A673 (cell line): Measurements from ENCODE around the gene ATP6V1G3. TPM values are rescaled to one million over a fixed set of nuclear protein-coding genes. Genes with fewer than 3 reads are reported as not detected.

Source experiments
- BruUV-seq: library from RNA; stranded (reverse); fragments of 400-500 nt; replicated peaks from 2 replicates; lab custom pipeline; 2021; lab: Mats Ljungman, UMichigan
- CTCF ChIA-PET: fragments of 300-600 bp; sonication (Branson Sonifier 250); formaldehyde crosslinking; loops from one replicate; lab custom pipeline; 2022; ENCODE audit warnings: antibody characterized with exemption; lab: Charles Lee
- POLR2A ChIA-PET: fragments of 300-600 bp; sonication (Branson Sonifier 250); formaldehyde crosslinking; loops from one replicate; lab custom pipeline; 2022; ENCODE audit warnings: antibody characterized with exemption; ENCODE audit not compliant: low non-redundant PET; lab: Charles Lee
- DNase-seq: peaks from one replicate; pipeline ENCODE4 v3.0.0-alpha.2; 2015; ENCODE audit warnings: low spot score
- H3K27ac ChIP-seq: fragments of 200-600 bp; sonication (generic); 2 replicates; pipeline ENCODE4 v1.5.1; 2016; ENCODE audit warnings: mixed run types, low read depth, mild to moderate bottlenecking, mixed read lengths, antibody characterized with exemption, low read length; ENCODE audit not compliant: poor library complexity, severe bottlenecking
- H3K27me3 ChIP-seq: fragments of 200-600 bp; sonication (generic); replicated peaks from 2 replicates; pipeline ENCODE4 v1.6.1; 2017; ENCODE audit warnings: mixed run types, low read depth, mild to moderate bottlenecking, mixed read lengths, antibody characterized with exemption, low read length; ENCODE audit not compliant: insufficient read depth, poor library complexity
- H3K36me3 ChIP-seq: fragments of 200-600 bp; sonication (generic); 2 replicates; pipeline ENCODE4 v1.6.1; 2016; ENCODE audit warnings: mixed run types, mild to moderate bottlenecking, mixed read lengths, antibody characterized with exemption, low read length; ENCODE audit not compliant: insufficient read depth, poor library complexity, severe bottlenecking
- H3K4me1 ChIP-seq: fragments of 200-600 bp; sonication (generic); 2 replicates; pipeline ENCODE4 v1.6.1; 2017; ENCODE audit warnings: mixed run types, mild to moderate bottlenecking, mixed read lengths, antibody characterized with exemption, low read length; ENCODE audit not compliant: insufficient read depth, poor library complexity, severe bottlenecking
- H3K4me3 ChIP-seq: fragments of 200-600 bp; sonication (generic); 2 replicates; pipeline ENCODE4 v1.5.1; 2016; ENCODE audit warnings: low read depth, mixed run types, mild to moderate bottlenecking, mixed read lengths, low read length; ENCODE audit not compliant: poor library complexity, severe bottlenecking
- H3K9me3 ChIP-seq: fragments of 200-600 bp; sonication (generic); 2 replicates; pipeline ENCODE4 v1.6.1; 2016; ENCODE audit warnings: mixed run types, low read depth, mild to moderate bottlenecking, mixed read lengths, antibody characterized with exemption, low read length; ENCODE audit not compliant: poor library complexity, severe bottlenecking
- CTCF ChIP-seq: fragments of 300-800, 200-600 bp; sonication (generic); conservative IDR thresholded peaks from 2 replicates; pipeline ENCODE4 v1.5.1; 2017; ENCODE audit warnings: low read depth, mild to moderate bottlenecking, antibody characterized with exemption, low read length, moderate library complexity, mixed read lengths
- EZH2 ChIP-seq: fragments of 200-600 bp; sonication (generic); IDR thresholded peaks from 2 replicates; pipeline ENCODE4 v1.6.1; 2017; ENCODE audit warnings: borderline replicate concordance, low read depth, mild to moderate bottlenecking, mixed read lengths, antibody characterized with exemption, low read length; ENCODE audit not compliant: poor library complexity, severe bottlenecking
- intact Hi-C: fragments of 100-400 bp; cut with micrococcal nuclease; formaldehyde crosslinking; loops from one replicate; pipeline ENCODE4 v1.10.0; 2022; ENCODE audit not compliant: unreplicated experiment
- total RNA-seq: library from RNA; stranded (reverse); gene quantifications from 2 replicates; pipeline ENCODE4 v1.2.3, GENCODE V29; 2021

The ATP6V1G3 gene
- total RNA-seq, 1 experiment from 2014 or later: 0.71 TPM

- CTCF ChIA-PET: no interaction called here
- H3K27ac ChIP-seq: no peak overlapping the region
- intact Hi-C loops: no loop called here
- TF ChIP-seq CTCF (no peak), EZH2 (no peak)
- H3K27me3 ChIP-seq: no peaks in the 10 kb centered on the region
- H3K9me3 ChIP-seq: peaks cover 16% of the 10 kb centered on the region
- H3K4me3 ChIP-seq: no peak overlapping the region
- no peaks in the 10 kb centered on the region for H3K36me3 ChIP-seq
- BruUV-seq: no TSS peak
- peaks cover 6% of the 10 kb centered on the region for H3K4me1 ChIP-seq
- POLR2A ChIA-PET: no interaction called here
- DNase-seq: no peak
Observed at GRCh38 chr1:198500096-198500495, 40.4 kb downstream of the ATP6V1G3 start.

GRCh38 chr1:198499588-198499987, 40.9 kb downstream of the ATP6V1G3 start:
- intact Hi-C loops: no loop called here
- Histone ChIP-seq H3K9me3 (peaks cover 16% of the 10 kb centered on the region), H3K4me1 (peaks cover 6% of the 10 kb centered on the region), H3K27me3 (no peaks in the 10 kb centered on the region), H3K4me3 (no peak overlapping the region), H3K27ac (no peak overlapping the region), H3K36me3 (no peaks in the 10 kb centered on the region)
- no peak for DNase-seq
- POLR2A ChIA-PET: no interaction called here
- CTCF ChIA-PET: no interaction called here
- TF ChIP-seq EZH2 (no peak), CTCF (no peak)
- BruUV-seq: no TSS peak

GRCh38 chr1:198498881-198499280, 41.6 kb downstream of the ATP6V1G3 start:
- H3K36me3 ChIP-seq: no peaks in the 10 kb centered on the region
- TF ChIP-seq CTCF (no peak), EZH2 (no peak)
- no peak overlapping the region for H3K4me3 ChIP-seq
- H3K27ac ChIP-seq: no peak overlapping the region
- POLR2A ChIA-PET: no interaction called here
- intact Hi-C loops: no loop called here
- no TSS peak for BruUV-seq
- H3K9me3 ChIP-seq: peaks cover 14% of the 10 kb centered on the region
- CTCF ChIA-PET: no interaction called here
- peaks cover 6% of the 10 kb centered on the region for H3K4me1 ChIP-seq
- no peak for DNase-seq
- no peaks in the 10 kb centered on the region for H3K27me3 ChIP-seq
